OCI-LY1 (cell line): ENCODE results near the gene MEAK7.

Experiments
- H2AFZ ChIP-seq: fragments of 200-600 bp; sonication (generic), shearing (Covaris generic); 2 replicates; pipeline ENCODE4 v1.6.0; 2014; ENCODE audit warnings: antibody characterized with exemption, mild to moderate bottlenecking, low read length
- H3F3A ChIP-seq: fragments of 200-600 bp; sonication (generic), shearing (Covaris generic); 2 replicates; pipeline ENCODE4 v1.6.0; 2014; ENCODE audit warnings: mild to moderate bottlenecking, antibody characterized with exemption, low read length, moderate library complexity; ENCODE audit not compliant: insufficient read depth
- H3K27ac ChIP-seq: fragments of 200-600 bp; sonication (generic); 2 replicates; pipeline ENCODE4 v1.5.1; 2014; ENCODE audit warnings: low read length, mixed run types, mild to moderate bottlenecking, low read depth; ENCODE audit not compliant: poor library complexity, severe bottlenecking
- H3K27me3 ChIP-seq: fragments of 200-600 bp; sonication (generic); 2 replicates; pipeline ENCODE4 v1.6.0; 2014; ENCODE audit warnings: antibody characterized with exemption, mild to moderate bottlenecking, low read length, moderate library complexity; ENCODE audit not compliant: insufficient read depth
- H3K36me3 ChIP-seq: fragments of 200-600 bp; sonication (generic); 2 replicates; pipeline ENCODE4 v1.6.1; 2014; ENCODE audit warnings: mild to moderate bottlenecking, antibody characterized with exemption, low read length, moderate library complexity, mixed read lengths; ENCODE audit not compliant: insufficient read depth
- H3K4me1 ChIP-seq: fragments of 200-600 bp; sonication (generic); 2 replicates; pipeline ENCODE4 v1.5.1; 2014; ENCODE audit warnings: mild to moderate bottlenecking, low read length, moderate library complexity; ENCODE audit not compliant: insufficient read depth, severe bottlenecking
- H3K4me2 ChIP-seq: fragments of 200-600 bp; sonication (generic), shearing (Covaris generic); 2 replicates; pipeline ENCODE4 v1.6.1; 2014; ENCODE audit warnings: low read length
- H3K4me3 ChIP-seq: fragments of 200-600 bp; sonication (generic); 2 replicates; pipeline ENCODE4 v1.5.1; 2014; ENCODE audit warnings: low read length, low read depth, mild to moderate bottlenecking, mixed read lengths; ENCODE audit not compliant: poor library complexity, severe bottlenecking
- H3K79me2 ChIP-seq: fragments of 200-600 bp; shearing (Covaris generic); 2 replicates; pipeline ENCODE4 v1.6.1; 2016; ENCODE audit warnings: mixed run types, low read length, mixed read lengths; ENCODE audit not compliant: insufficient read depth
- H3K9ac ChIP-seq: fragments of 200-600 bp; sonication (generic), shearing (Covaris generic); 2 replicates; pipeline ENCODE4 v1.6.1; 2014; ENCODE audit warnings: mild to moderate bottlenecking, low read length, mixed read lengths
- H3K9me2 ChIP-seq: fragments of 200-600 bp; sonication (generic), shearing (Covaris generic); 2 replicates; pipeline ENCODE4 v1.6.1; 2014; ENCODE audit warnings: low read depth, mild to moderate bottlenecking, low read length, mixed read lengths
- H3K9me3 ChIP-seq: fragments of 200-600 bp; shearing (Covaris generic); 2 replicates; pipeline ENCODE4 v1.6.1; 2014; ENCODE audit warnings: low read length, mixed read lengths
- H4K20me1 ChIP-seq: fragments of 200-600 bp; sonication (generic), shearing (Covaris generic); 2 replicates; pipeline ENCODE4 v1.6.0; 2016; ENCODE audit warnings: mild to moderate bottlenecking, low read length; ENCODE audit not compliant: insufficient read depth
- EZH2 ChIP-seq: fragments of 200-600 bp; sonication (generic), shearing (Covaris generic); IDR thresholded peaks from 2 replicates; pipeline ENCODE4 v1.8.0; 2017; ENCODE audit warnings: borderline replicate concordance, mixed run types, mild to moderate bottlenecking, antibody characterized with exemption, low read length, moderate library complexity, mixed read lengths
- TF ChIP-seq, protein P1 (sequence below): fragments of 200-600 bp; sonication (generic), shearing (Covaris generic); IDR thresholded peaks from 2 replicates; pipeline ENCODE4 v1.5.1; 2017; ENCODE audit warnings: mild to moderate bottlenecking, antibody characterized with exemption, low read length, moderate library complexity, mixed read lengths

The MEAK7 gene

DNA sequence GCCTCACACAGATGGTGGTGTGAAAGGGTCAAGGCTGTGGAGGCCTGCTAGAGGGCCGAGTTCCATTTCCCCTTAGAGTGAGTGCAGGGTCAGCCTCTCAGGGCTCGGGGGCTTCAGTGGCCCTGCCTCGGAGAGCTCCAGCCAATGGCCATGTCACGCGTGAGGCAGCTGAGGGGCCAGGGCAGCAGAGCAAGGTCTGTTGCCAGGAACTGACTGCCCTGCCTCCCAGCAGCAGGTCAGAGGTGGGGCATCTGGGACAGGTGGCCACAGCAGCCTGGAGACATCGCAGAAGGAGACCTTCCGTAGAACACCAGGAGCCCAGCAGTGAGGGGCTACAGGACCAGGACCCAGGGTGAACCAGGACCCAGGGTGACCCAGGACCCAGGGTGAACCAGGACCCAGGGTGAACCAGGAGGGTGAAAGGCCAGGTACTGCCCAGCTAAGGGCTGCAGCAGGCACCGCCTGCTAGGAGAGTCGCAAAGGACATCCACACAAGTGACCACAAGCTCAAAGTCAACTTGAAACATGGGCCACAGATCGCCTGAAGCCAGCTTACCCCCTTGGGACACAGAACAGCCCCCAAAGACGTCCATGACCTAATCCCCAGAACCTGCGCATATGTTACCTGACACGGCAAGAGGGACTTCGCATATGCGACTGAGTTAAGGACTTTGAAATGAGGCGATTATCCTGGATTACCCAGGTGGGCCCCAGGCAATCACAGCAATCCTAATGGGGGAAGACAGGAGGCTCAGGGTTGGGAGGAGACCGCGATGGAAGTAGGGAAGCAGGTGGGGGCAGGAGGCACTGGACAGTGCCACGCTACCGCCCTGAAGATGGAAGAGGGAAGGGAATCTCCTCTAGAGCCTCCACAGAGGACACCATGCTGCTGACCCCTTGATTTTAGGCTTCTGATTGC, 4.8 kb upstream of the MEAK7 start:
- no peak overlapping the region for H3K9ac ChIP-seq
- H2AFZ ChIP-seq = no peak overlapping the region
- H3K79me2 ChIP-seq = no peaks in the 10 kb centered on the region
- H3K27ac ChIP-seq = no peak overlapping the region
- no peaks in the 10 kb centered on the region for H4K20me1 ChIP-seq
- TF ChIP-seq EZH2 = no peak
- TF ChIP-seq, protein P1, sequence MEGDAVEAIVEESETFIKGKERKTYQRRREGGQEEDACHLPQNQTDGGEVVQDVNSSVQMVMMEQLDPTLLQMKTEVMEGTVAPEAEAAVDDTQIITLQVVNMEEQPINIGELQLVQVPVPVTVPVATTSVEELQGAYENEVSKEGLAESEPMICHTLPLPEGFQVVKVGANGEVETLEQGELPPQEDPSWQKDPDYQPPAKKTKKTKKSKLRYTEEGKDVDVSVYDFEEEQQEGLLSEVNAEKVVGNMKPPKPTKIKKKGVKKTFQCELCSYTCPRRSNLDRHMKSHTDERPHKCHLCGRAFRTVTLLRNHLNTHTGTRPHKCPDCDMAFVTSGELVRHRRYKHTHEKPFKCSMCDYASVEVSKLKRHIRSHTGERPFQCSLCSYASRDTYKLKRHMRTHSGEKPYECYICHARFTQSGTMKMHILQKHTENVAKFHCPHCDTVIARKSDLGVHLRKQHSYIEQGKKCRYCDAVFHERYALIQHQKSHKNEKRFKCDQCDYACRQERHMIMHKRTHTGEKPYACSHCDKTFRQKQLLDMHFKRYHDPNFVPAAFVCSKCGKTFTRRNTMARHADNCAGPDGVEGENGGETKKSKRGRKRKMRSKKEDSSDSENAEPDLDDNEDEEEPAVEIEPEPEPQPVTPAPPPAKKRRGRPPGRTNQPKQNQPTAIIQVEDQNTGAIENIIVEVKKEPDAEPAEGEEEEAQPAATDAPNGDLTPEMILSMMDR = no peak
- H3K36me3 ChIP-seq = no peaks in the 10 kb centered on the region
- peaks cover 58% of the 10 kb centered on the region for H3K4me1 ChIP-seq
- H3F3A ChIP-seq = 0 out of 2 replicates have a peak, but pooled peaks cover 10% of the 10 kb centered on the region
- H3K27me3 ChIP-seq = no peaks in the 10 kb centered on the region
- H3K9me3 ChIP-seq = no peaks in the 10 kb centered on the region
- no peak overlapping the region for H3K4me3 ChIP-seq
- no peak overlapping the region for H3K4me2 ChIP-seq
- H3K9me2 ChIP-seq = no peaks in the 10 kb centered on the region

GRCh38 chr16:84508502-84508901, 4.0 kb upstream of the MEAK7 start:
- Histone ChIP-seq H3K27me3 (no peaks in the 10 kb centered on the region), H3K9ac (no peak overlapping the region), H3K4me2 (no peak overlapping the region), H3K79me2 (no peaks in the 10 kb centered on the region), H3K4me1 (peaks cover 57% of the 10 kb centered on the region), H3K27ac (no peak overlapping the region), H3F3A (0 out of 2 replicates have a peak, but pooled peaks cover 9% of the 10 kb centered on the region), H4K20me1 (no peaks in the 10 kb centered on the region), H2AFZ (no peak overlapping the region), H3K4me3 (no peak overlapping the region), H3K9me2 (no peaks in the 10 kb centered on the region), H3K36me3 (no peaks in the 10 kb centered on the region), H3K9me3 (no peaks in the 10 kb centered on the region)
- no peak for TF ChIP-seq EZH2
- TF ChIP-seq, protein P1 = no peak

- H3K9me3 ChIP-seq = no peaks in the 10 kb centered on the region
- no peak for TF ChIP-seq EZH2
- TF ChIP-seq, protein P1 = no peak
- H3K79me2 ChIP-seq = no peaks in the 10 kb centered on the region
- H3K4me1 ChIP-seq = peaks cover 52% of the 10 kb centered on the region
- H3K9ac ChIP-seq = peak overlapping the region; percentile 52; the same call in 1 of the 2 replicates
- peak overlapping the region; percentile 79 for H3K4me2 ChIP-seq
- no peaks in the 10 kb centered on the region for H3K36me3 ChIP-seq
- H3K4me3 ChIP-seq = peak overlapping the region; percentile 31
- H3K9me2 ChIP-seq = no peaks in the 10 kb centered on the region
- H3F3A ChIP-seq = 0 out of 2 replicates have a peak, but pooled peaks cover 9% of the 10 kb centered on the region
- peak overlapping the region; percentile 50 for H2AFZ ChIP-seq
- peak overlapping the region; percentile 68 for H3K27ac ChIP-seq
- no peaks in the 10 kb centered on the region for H3K27me3 ChIP-seq
- H4K20me1 ChIP-seq = no peaks in the 10 kb centered on the region
Observed at GRCh38 chr16:84507011-84507982, 2.8 kb upstream of the MEAK7 start.
